Esophagus squamous epithelium (tissue), 4 donors: Measurements from ENCODE around the gene ALDH1L2.

Source experiments
- CTCF ChIP-seq, 6 experiments: fragments of 450-650 bp in 4 of 6; fragments of 200-600 bp in 2 of 6; sonication (generic) in 2 of 6; IDR thresholded peaks; one replicate each; pipeline ENCODE4 v1.5.1; 2016 to 2019; ENCODE audit warnings: antibody characterized with exemption in 6 of 6, mild to moderate bottlenecking in 4 of 6, moderate library complexity in 4 of 6
- POLR2A ChIP-seq, 4 donors: fragments of 450-650 bp; IDR thresholded peaks; one replicate each; pipeline ENCODE4 v1.6.1; 2017; ENCODE audit warnings: antibody characterized with exemption in 4 of 4, mild to moderate bottlenecking in 4 of 4, moderate library complexity in 3 of 4

DNA sequence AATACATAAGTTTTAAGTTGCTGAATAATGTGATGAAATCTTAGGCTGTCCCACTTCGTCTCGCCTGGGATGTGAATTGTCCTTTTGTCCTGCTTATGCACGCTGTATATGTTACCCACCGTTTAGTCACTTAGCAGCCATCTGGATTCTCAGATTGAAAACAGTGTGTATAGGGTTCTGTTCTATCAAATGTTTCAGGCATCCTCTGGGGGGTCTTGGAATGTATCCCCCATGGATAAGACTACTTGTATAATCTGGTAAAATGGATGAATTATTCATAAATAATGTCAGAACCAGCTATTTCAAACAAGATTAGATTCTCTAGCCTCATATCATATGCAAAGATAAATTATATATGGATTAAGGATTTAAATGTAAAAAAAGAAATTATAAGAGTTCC, 68.7 kb downstream of the ALDH1L2 start:
- no peak for TF ChIP-seq CTCF (IDR thresholded peaks at IDR 0.05)
- no peak for TF ChIP-seq POLR2A (IDR thresholded peaks at IDR 0.05)
